Activated CD4-positive, alpha-beta memory T cell treated with anti-CD3 and anti-CD28 coated beads, Interleukin-2, amount 10 ng/mL, durations not matched to agents 7 days and 5 days (primary cell): Measurements from ENCODE around the gene EEF2K. TPM values are rescaled to one million over a fixed set of nuclear protein-coding genes. Genes with fewer than 3 reads are reported as not detected.
A peak's percentile ranks its signal among the peaks of the same experiment; 100 is the strongest.

Source experiments
- CTCF ChIA-PET: fragments of 350-600 bp; sonication (Branson Sonifier 250); formaldehyde crosslinking; loops from one replicate; lab custom pipeline; 2021; ENCODE audit warnings: antibody characterized with exemption, inconsistent platforms; lab: Charles Lee
- POLR2A ChIA-PET: fragments of 350-600 bp; sonication (Branson Sonifier 250); formaldehyde crosslinking; loops from one replicate; lab custom pipeline; 2021; ENCODE audit warnings: antibody characterized with exemption; lab: Charles Lee
- DNase-seq: peaks from one replicate; pipeline ENCODE4 v3.0.0-alpha.2; 2020
- H3K27ac Mint-ChIP-seq: one replicate; pipeline ENCODE4 v1.8.0; 2021; ENCODE audit warnings: mild to moderate bottlenecking, mixed read lengths
- H3K27me3 Mint-ChIP-seq: one replicate; pipeline ENCODE4 v1.8.0; 2021; ENCODE audit warnings: mixed read lengths
- H3K36me3 Mint-ChIP-seq: one replicate; pipeline ENCODE4 v1.8.0; 2021; ENCODE audit warnings: low read depth, mixed read lengths
- H3K4me1 Mint-ChIP-seq: one replicate; pipeline ENCODE4 v1.8.0; 2021; ENCODE audit warnings: mixed read lengths
- H3K4me3 Mint-ChIP-seq: one replicate; pipeline ENCODE4 v1.8.0; 2021; ENCODE audit warnings: mild to moderate bottlenecking, mixed read lengths
- H3K9me3 Mint-ChIP-seq: one replicate; pipeline ENCODE4 v1.8.0; 2021; ENCODE audit warnings: mixed read lengths
- total RNA-seq, 2 experiments: library from RNA; stranded (reverse); gene quantifications; one replicate each; pipeline ENCODE4 v1.2.3, GENCODE V29; 2021

The EEF2K gene
- total RNA-seq, 2 experiments from 2014 or later, result 22.1 to 24.8 TPM

DNA sequence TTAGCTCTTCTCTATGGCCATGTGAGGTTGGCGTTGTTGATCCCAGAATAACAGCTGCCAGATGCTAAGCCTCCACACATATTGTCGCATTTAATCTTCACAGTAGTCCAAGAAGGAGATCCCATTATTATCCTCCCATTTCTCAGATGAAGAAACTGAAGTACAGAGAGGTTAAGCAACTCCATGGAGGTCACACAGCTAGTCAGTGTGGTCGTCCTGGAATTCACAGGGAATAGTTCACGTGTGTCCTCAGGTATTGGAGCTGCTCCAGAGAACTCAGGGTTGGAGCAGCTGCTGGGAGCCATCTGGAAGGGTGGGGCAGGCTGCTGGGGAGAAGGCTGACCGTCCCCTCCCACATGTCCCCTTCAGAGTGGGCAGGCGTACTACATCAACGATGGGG, 24.2 kb upstream of the EEF2K start:
- H3K4me1 Mint-ChIP-seq, result no peaks in the 10 kb centered on the region
- H3K27ac Mint-ChIP-seq, result no peak overlapping the region
- no peak overlapping the region for H3K4me3 Mint-ChIP-seq
- POLR2A ChIA-PET, result no interaction called here
- no peaks in the 10 kb centered on the region for H3K9me3 Mint-ChIP-seq
- no peaks in the 10 kb centered on the region for H3K27me3 Mint-ChIP-seq
- DNase-seq, result no peak
- no peaks in the 10 kb centered on the region for H3K36me3 Mint-ChIP-seq
- CTCF ChIA-PET, result no interaction called here

DNA sequence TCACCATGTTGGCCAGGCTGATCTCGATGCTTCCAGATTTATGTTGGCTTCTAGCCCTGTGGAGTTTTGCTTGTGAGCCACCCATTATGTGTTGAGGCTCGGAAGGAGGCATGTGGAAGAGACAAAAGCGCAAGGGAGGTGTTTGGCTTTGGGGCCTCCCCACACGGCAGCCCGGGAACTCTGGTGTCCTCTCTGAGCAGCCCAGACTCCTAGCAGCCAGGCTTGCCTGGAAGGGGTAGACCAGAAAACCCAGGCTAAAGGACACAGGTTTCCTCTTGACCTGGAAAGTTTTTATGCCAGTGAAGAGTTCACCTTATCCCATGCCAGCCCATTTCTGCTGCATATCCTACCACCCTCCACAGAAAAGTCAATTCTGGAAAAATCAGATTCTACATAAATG, 22.7 kb upstream of the EEF2K start:
- DNase-seq, result no peak
- Mint-ChIP-seq H3K27me3 (no peaks in the 10 kb centered on the region), H3K9me3 (no peaks in the 10 kb centered on the region), H3K4me1 (peaks cover 4% of the 10 kb centered on the region), H3K4me3 (no peak overlapping the region), H3K36me3 (no peaks in the 10 kb centered on the region), H3K27ac (no peak overlapping the region)
- CTCF ChIA-PET, result no interaction called here
- POLR2A ChIA-PET, result no interaction called here

DNA sequence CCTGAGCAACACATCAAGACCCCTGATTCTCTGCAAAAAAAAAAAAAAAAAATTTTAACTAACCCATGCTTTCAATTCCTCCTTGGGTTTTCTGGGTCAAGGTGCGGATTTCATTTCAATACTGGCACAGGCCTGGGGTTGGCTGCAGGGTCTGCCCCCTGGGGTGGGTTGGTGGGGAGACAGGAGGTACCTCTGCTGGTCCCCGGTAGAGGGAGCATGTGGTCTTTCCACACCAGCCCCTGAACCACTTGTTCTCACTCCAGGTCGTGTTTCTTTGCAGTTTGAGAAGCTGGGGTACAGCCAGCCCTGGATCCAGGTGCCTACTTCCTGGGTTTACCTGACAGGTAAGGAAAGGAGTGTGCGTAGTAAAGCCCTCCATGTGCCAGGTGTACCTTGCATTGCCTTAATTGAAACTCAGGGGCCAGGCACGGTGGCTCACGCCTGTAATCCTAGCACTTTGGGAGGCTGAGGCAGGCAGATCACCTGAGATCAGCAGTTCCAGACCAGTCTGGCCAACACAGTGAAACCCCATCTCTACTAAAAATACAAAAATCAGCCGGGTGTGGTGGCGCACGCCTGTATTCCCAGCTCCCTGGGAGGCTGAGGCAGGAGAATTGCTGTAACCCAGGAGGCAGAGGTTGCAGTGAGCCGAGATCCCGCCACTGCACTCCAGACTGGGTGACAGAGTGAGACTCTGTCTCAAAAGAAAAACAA, 22.0 kb upstream of the EEF2K start:
- no peak overlapping the region for H3K4me3 Mint-ChIP-seq
- ChIA-PET POLR2A (no interaction called here), CTCF (no interaction called here)
- H3K4me1 Mint-ChIP-seq, result peaks cover 11% of the 10 kb centered on the region
- H3K27ac Mint-ChIP-seq, result no peak overlapping the region
- no peaks in the 10 kb centered on the region for H3K9me3 Mint-ChIP-seq
- H3K27me3 Mint-ChIP-seq, result no peaks in the 10 kb centered on the region
- no peaks in the 10 kb centered on the region for H3K36me3 Mint-ChIP-seq
- no peak for DNase-seq

DNA sequence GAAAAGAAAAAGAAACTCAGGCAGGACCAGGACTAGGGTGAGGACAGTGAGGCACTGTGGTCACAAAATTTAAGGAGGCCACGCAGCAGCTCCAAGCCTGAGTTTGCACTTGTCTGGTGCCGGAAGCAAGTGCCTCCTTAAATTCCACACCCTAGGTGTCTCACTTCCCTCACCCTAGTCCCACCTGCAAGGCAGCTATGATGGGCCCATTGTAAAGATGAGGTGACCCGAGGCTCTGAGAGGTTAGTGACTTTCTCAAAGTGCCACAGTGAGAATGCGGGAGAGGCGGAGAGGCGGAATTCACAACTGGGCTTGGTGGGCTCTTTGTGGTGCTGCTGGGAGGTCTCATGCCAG, 21.5 kb upstream of the EEF2K start:
- DNase-seq, result no peak
- no peaks in the 10 kb centered on the region for H3K36me3 Mint-ChIP-seq
- peaks cover 17% of the 10 kb centered on the region for H3K4me1 Mint-ChIP-seq
- POLR2A ChIA-PET, result no interaction called here
- H3K27me3 Mint-ChIP-seq, result no peaks in the 10 kb centered on the region
- H3K9me3 Mint-ChIP-seq, result no peaks in the 10 kb centered on the region
- no peak overlapping the region for H3K27ac Mint-ChIP-seq
- no peak overlapping the region for H3K4me3 Mint-ChIP-seq
- CTCF ChIA-PET, result no interaction called here

DNA sequence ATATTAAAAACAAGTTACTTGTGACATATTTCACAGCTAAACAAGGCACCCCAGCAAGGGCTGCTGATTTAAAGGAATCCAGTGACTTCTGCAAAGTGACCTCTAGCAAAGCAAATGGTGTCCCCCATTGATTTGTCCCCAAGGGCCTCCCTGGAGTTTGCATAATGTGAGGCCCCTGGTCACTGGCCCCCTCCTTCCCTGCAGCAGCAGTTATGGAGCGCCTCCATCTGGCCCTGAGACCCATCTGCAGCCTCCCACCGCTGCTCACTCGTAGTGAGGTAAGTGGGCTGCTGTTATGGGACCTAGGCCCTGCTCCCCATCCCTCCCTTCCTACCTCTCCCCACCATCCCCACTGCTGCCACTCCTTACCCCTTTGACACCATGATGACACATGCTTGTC, 19.6 kb upstream of the EEF2K start:
- DNase-seq, result no peak
- Mint-ChIP-seq H3K27me3 (no peaks in the 10 kb centered on the region), H3K36me3 (no peaks in the 10 kb centered on the region), H3K4me1 (peaks cover 20% of the 10 kb centered on the region), H3K9me3 (no peaks in the 10 kb centered on the region), H3K27ac (no peak overlapping the region), H3K4me3 (no peak overlapping the region)
- POLR2A ChIA-PET, result no interaction called here
- CTCF ChIA-PET, result interaction anchor here (1.5 to 4.2 kb wide), 2 partner anchors 109 to 186 kb away, joined by 5 to 79 read pairs; partner anchors contain the start of gene PDZD9

DNA sequence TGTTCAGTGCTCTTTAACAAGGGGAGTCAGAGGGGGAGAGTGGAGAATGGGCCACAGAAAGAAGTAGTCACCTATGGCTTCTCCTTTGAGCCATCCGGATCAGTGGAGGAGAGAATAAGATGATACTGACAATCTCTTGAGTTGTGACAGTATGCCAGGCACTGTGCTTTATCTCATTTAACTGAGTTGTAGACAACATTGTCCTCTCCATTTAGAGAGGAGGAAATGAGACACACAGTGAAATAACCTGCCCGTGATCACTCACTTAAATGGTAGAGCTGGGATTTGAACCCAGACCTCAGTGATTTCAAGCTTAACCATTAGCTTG, 17.8 kb upstream of the EEF2K start:
- DNase-seq, result no peak

DNA sequence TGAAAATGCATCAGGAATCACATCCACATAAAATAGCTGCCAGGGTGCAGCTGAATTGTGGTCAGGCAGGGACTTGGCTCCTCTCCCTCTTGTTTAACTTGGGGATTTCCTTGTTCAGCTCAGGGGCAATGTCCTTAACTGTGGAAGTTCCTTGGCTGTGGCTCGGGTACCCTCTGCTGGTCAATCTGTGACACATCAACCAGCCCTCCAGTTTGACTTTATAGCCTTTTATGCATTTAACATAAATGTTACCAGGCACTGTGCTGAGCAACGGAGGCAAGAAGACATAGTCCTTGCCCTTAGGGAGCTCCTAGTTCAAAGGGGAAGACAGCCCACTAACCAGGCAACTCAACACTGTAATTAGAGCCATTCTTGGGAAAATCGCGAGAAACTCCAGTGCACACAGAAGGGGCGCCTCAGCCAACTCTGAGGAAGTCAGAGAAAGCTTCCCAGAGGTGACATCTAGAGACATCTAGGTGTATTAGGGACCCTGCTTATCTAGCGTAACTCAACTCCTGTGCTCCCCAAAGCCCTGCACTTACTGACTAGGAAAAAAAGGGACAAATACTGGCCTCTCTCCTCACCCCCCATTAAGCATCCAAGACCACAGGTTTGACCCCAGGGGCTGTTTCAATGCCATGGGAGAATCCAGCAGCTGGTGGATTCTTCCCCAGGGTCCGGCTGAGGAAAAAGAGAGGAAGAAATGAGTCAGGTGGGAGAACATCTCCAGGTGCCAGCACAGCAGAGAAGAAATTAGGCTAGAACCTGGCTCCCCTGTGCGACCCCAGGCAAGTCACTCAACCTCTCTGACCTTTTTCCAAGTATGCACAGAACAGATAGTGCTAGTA, 17.3 kb upstream of the EEF2K start:
- peaks cover 38% of the 10 kb centered on the region for H3K4me1 Mint-ChIP-seq
- no peaks in the 10 kb centered on the region for H3K9me3 Mint-ChIP-seq
- H3K27ac Mint-ChIP-seq, result peak overlapping the region; percentile 99
- peak overlapping the region; percentile 87 for H3K4me3 Mint-ChIP-seq
- DNase-seq, result peak; percentile 73
- ChIA-PET POLR2A (interaction anchor here (0.9 to 5.8 kb wide), 11 partner anchors 17 to 368 kb away, joined by 3 to 71 read pairs (median 4); partner anchors contain the start of genes EEF2K, MOSMO, POLR3E and UQCRC2), CTCF (interaction anchor here (0.6 to 14.1 kb wide), 32 partner anchors 12 to 240 kb away, joined by 3 to 183 read pairs (median 4); partner anchors contain the start of genes MOSMO, PDZD9, POLR3E and UQCRC2)
- H3K27me3 Mint-ChIP-seq, result no peaks in the 10 kb centered on the region
- peaks cover 4% of the 10 kb centered on the region for H3K36me3 Mint-ChIP-seq

More for the DNA sequence above, 17.8 kb upstream of the EEF2K start:
- H3K9me3 Mint-ChIP-seq, result no peaks in the 10 kb centered on the region
- peak overlapping the region; percentile 62 for H3K27ac Mint-ChIP-seq
- H3K36me3 Mint-ChIP-seq, result no peaks in the 10 kb centered on the region
- H3K27me3 Mint-ChIP-seq, result no peaks in the 10 kb centered on the region
- H3K4me3 Mint-ChIP-seq, result no peak overlapping the region
- peaks cover 32% of the 10 kb centered on the region for H3K4me1 Mint-ChIP-seq
- POLR2A ChIA-PET, result interaction anchor here (1.1 to 5.8 kb wide), 7 partner anchors 18 to 235 kb away, joined by 3 to 71 read pairs (median 11); partner anchors contain the start of genes EEF2K, MOSMO, POLR3E and UQCRC2
- CTCF ChIA-PET, result interaction anchor here (0.6 to 14.1 kb wide), 28 partner anchors 14 to 240 kb away, joined by 3 to 183 read pairs (median 6); partner anchors contain the start of genes MOSMO, PDZD9, POLR3E and UQCRC2

DNA sequence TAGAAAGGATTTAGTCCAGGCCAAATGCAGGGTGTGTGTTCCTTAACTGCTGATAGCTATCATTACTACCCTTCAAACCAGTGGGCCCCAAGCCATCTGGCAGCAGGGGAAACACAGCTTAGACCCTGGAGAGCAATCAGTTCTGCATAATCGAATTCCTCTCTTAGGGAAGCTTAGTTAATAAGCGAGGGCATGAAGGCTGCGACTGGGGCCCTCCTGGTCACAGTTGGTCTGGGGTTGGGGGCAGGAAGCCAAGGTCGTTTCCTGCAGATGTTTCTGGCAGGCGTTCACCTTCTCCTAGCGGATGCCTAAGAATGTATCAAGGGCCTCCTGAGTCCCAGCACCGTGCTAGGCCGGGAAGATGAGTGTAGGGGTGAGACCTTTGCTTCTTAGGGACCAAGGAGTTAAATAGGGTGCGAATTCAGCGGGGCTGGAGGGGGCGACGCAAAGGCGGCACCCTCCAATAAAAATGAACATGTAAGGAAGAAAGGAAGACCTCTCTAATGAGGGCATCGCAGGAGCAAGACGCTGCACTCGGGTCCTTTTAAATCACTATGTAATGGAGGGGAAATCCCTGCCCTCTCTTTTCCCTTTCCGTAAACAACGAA, 16.5 kb upstream of the EEF2K start:
- ChIA-PET CTCF (interaction anchor here (0.5 to 14.1 kb wide), 19 partner anchors 13 to 241 kb away, joined by 3 to 183 read pairs (median 6); partner anchors contain the start of genes MOSMO, PDZD9, POLR3E and UQCRC2), POLR2A (interaction anchor here (0.9 to 5.8 kb wide), 12 partner anchors 16 to 369 kb away, joined by 3 to 71 read pairs (median 6); partner anchors contain the start of genes EEF2K, MOSMO, POLR3E and UQCRC2)
- H3K36me3 Mint-ChIP-seq, result peaks cover 7% of the 10 kb centered on the region
- peak; percentile 41 for DNase-seq
- peak overlapping the region; percentile 99 for H3K27ac Mint-ChIP-seq
- H3K27me3 Mint-ChIP-seq, result no peaks in the 10 kb centered on the region
- H3K9me3 Mint-ChIP-seq, result no peaks in the 10 kb centered on the region
- peaks cover 43% of the 10 kb centered on the region for H3K4me1 Mint-ChIP-seq
- H3K4me3 Mint-ChIP-seq, result peak overlapping the region; percentile 87

DNA sequence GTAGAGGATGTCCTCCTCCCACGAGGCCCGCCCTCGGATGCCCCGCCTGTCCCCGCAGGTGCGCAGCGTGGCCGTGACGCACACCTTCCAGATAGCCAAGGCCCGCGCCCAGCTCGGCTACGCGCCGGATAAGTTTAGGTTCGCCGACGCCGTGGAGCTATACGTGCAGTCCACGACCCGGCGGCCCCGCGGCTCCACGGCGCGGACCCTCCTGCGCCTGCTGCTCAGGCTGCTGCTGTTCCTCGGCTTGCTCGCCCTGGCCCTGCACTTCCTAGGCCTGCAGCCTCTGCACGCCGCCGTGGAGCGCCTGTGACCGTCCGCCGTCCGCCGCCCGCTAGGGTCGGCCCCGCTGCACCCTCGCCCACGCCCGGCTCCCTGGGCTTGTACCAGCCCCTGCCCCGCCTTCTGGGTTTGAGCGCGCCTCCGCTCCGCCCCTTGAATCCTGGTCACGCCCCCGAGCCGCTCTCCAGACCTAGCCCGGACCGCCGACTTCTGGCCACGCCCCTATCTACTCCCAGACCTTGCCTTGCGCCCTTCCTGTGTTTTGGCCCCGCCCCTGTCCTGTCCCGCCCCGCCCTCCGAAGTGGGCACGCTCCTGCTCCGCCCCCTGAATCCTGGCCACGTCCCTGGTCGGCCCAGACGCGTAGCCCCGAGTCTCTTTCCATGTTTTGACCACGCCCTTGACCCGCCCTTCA, 15.8 kb upstream of the EEF2K start:
- Mint-ChIP-seq H3K36me3 (peaks cover 7% of the 10 kb centered on the region), H3K4me1 (peaks cover 50% of the 10 kb centered on the region), H3K27me3 (no peaks in the 10 kb centered on the region), H3K9me3 (no peaks in the 10 kb centered on the region), H3K4me3 (peak overlapping the region; percentile 87), H3K27ac (peak overlapping the region; percentile 99)
- POLR2A ChIA-PET, result interaction anchor here (1.2 to 5.8 kb wide), 8 partner anchors 10 to 243 kb away, joined by 3 to 71 read pairs (median 22); partner anchors contain the start of genes EEF2K, MOSMO, POLR3E and UQCRC2
- CTCF ChIA-PET, result interaction anchor here (0.5 to 14.1 kb wide), 10 partner anchors 13 to 189 kb away, joined by 3 to 183 read pairs (median 18); partner anchors contain the start of genes EEF2K, MOSMO, PDZD9 and POLR3E
- DNase-seq, result peak; percentile 100

DNA sequence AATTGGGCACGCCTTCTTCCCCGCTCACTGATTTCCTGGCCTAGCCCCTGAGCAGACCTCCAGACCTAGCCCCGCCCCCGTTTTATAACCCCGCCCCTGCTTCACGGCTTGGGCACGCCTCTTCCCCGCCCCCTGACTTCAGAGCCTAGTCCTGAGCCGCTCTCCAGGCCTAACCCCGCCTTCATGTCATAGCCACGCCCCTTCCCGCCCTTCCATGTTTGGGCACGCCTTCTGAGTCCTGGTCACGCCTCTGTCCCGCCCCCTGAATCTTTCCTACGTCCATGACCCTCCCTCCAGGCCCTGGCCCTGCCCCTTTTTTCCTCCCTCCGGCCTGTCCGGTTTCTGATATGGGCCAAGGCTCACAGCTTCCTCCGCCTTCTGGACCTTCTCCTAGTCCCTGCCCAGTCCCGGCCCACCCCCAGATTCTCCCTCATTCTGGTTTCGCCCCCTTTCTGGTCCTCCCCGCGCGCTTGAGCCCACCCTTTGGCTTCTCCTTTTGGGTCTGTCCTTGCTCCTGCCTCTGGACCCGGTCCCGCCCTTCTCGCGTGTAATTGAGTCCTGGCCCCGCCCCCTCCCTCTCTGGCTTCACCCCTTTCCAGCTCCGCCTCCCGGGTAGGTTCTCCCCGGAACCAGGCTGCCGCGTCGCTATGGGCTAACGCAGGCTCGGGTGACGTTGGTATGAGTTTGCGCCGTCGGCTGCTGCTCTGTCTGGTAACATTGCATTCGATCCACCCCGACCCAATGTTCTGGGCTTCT, 15.1 kb upstream of the EEF2K start:
- H3K4me1 Mint-ChIP-seq, result peaks cover 55% of the 10 kb centered on the region
- no peaks in the 10 kb centered on the region for H3K9me3 Mint-ChIP-seq
- ChIA-PET POLR2A (interaction anchor here (0.6 to 5.8 kb wide), 15 partner anchors 9 to 529 kb away, joined by 3 to 71 read pairs (median 5); partner anchors contain the start of genes EEF2K, MOSMO, POLR3E and UQCRC2), CTCF (interaction anchor here (0.8 to 14.1 kb wide), 5 partner anchors 14 to 128 kb away, joined by 3 to 183 read pairs (median 3); partner anchors contain the start of genes EEF2K and POLR3E)
- H3K27ac Mint-ChIP-seq, result peak overlapping the region; percentile 99
- H3K27me3 Mint-ChIP-seq, result peaks cover 1% of the 10 kb centered on the region
- DNase-seq, result peak; percentile 99
- peaks cover 12% of the 10 kb centered on the region for H3K36me3 Mint-ChIP-seq
- peak overlapping the region; percentile 87 for H3K4me3 Mint-ChIP-seq
